ENCODE results near the gene IRGQ.

IRGQ gene

GRCh38 chr19:43546581-43546980 is 49.4 kb downstream of the IRGQ start:
- Histone ChIP-seq H3K36me3 (ENCODE audit: control insufficient read depth in 1 of 2, insufficient read depth in 2 of 2, low read length in 2 of 2) (peaks cover 19 to 43% of the 10 kb centered on the region in 2 donors), H3K27me3 (ENCODE audit: control insufficient read depth in 1 of 2, insufficient read depth in 2 of 2, low read length in 2 of 2) (no peaks in the 10 kb centered on the region), H3K27ac (ENCODE audit: low read depth, low read length) (no peak overlapping the region), H3K4me1 (ENCODE audit: control insufficient read depth in 1 of 2, insufficient read depth in 2 of 2, low read length in 2 of 2) (no peaks in the 10 kb centered on the region), H3K9ac (ENCODE audit: low read depth in 1 of 2, low read length in 2 of 2) (no peak overlapping the region), H3K4me3 (ENCODE audit: low read depth in 1 of 2, low read length in 2 of 2) (no peak overlapping the region), H3K9me3 (ENCODE audit: control insufficient read depth in 1 of 2, low read length in 2 of 2) (no peaks in the 10 kb centered on the region)

GRCh38 chr19:43545981-43546380 is 50.0 kb downstream of the IRGQ start:
- Histone ChIP-seq H3K36me3 (ENCODE audit: control insufficient read depth in 1 of 2, insufficient read depth in 2 of 2, low read length in 2 of 2) (peaks cover 13 to 38% of the 10 kb centered on the region in 2 donors), H3K4me3 (ENCODE audit: low read depth in 1 of 2, low read length in 2 of 2) (no peak overlapping the region), H3K9ac (ENCODE audit: low read depth in 1 of 2, low read length in 2 of 2) (no peak overlapping the region), H3K4me1 (ENCODE audit: control insufficient read depth in 1 of 2, insufficient read depth in 2 of 2, low read length in 2 of 2) (no peaks in the 10 kb centered on the region), H3K27me3 (ENCODE audit: control insufficient read depth in 1 of 2, insufficient read depth in 2 of 2, low read length in 2 of 2) (no peaks in the 10 kb centered on the region), H3K27ac (ENCODE audit: low read depth, low read length) (no peak overlapping the region), H3K9me3 (ENCODE audit: control insufficient read depth in 1 of 2, low read length in 2 of 2) (no peaks in the 10 kb centered on the region)

GRCh38 chr19:43545276-43545675 is 50.7 kb downstream of the IRGQ start:
- H3K4me1 ChIP-seq (ENCODE audit: control insufficient read depth in 1 of 2, insufficient read depth in 2 of 2, low read length in 2 of 2): no peaks in the 10 kb centered on the region
- no peaks in the 10 kb centered on the region for H3K27me3 ChIP-seq (ENCODE audit: control insufficient read depth in 1 of 2, insufficient read depth in 2 of 2, low read length in 2 of 2)
- H3K4me3 ChIP-seq (ENCODE audit: low read depth in 1 of 2, low read length in 2 of 2): no peak overlapping the region
- peaks cover 17 to 38% of the 10 kb centered on the region in 2 donors for H3K36me3 ChIP-seq (ENCODE audit: control insufficient read depth in 1 of 2, insufficient read depth in 2 of 2, low read length in 2 of 2)
- no peaks in the 10 kb centered on the region for H3K9me3 ChIP-seq (ENCODE audit: control insufficient read depth in 1 of 2, low read length in 2 of 2)
- no peak overlapping the region for H3K27ac ChIP-seq (ENCODE audit: low read depth, low read length)
- H3K9ac ChIP-seq (ENCODE audit: low read depth in 1 of 2, low read length in 2 of 2): no peak overlapping the region

GRCh38 chr19:43544077-43544476 is 51.9 kb downstream of the IRGQ start:
- Histone ChIP-seq H3K4me3 (ENCODE audit: low read depth in 1 of 2, low read length in 2 of 2) (no peak overlapping the region), H3K4me1 (ENCODE audit: control insufficient read depth in 1 of 2, insufficient read depth in 2 of 2, low read length in 2 of 2) (no peaks in the 10 kb centered on the region), H3K27ac (ENCODE audit: low read depth, low read length) (no peak overlapping the region), H3K9ac (ENCODE audit: low read depth in 1 of 2, low read length in 2 of 2) (no peak overlapping the region), H3K9me3 (ENCODE audit: control insufficient read depth in 1 of 2, low read length in 2 of 2) (peaks cover 0 to 2% of the 10 kb centered on the region in 2 donors), H3K27me3 (ENCODE audit: control insufficient read depth in 1 of 2, insufficient read depth in 2 of 2, low read length in 2 of 2) (no peaks in the 10 kb centered on the region), H3K36me3 (ENCODE audit: control insufficient read depth in 1 of 2, insufficient read depth in 2 of 2, low read length in 2 of 2) (peaks cover 21 to 45% of the 10 kb centered on the region in 2 donors)

- Histone ChIP-seq H3K9ac (ENCODE audit: low read depth in 1 of 2, low read length in 2 of 2) (no peak overlapping the region), H3K9me3 (ENCODE audit: control insufficient read depth in 1 of 2, low read length in 2 of 2) (peaks cover 0 to 7% of the 10 kb centered on the region in 2 donors), H3K4me1 (ENCODE audit: control insufficient read depth in 1 of 2, insufficient read depth in 2 of 2, low read length in 2 of 2) (no peaks in the 10 kb centered on the region), H3K4me3 (ENCODE audit: low read depth in 1 of 2, low read length in 2 of 2) (no peak overlapping the region), H3K27ac (ENCODE audit: low read depth, low read length) (no peak overlapping the region), H3K36me3 (ENCODE audit: control insufficient read depth in 1 of 2, insufficient read depth in 2 of 2, low read length in 2 of 2) (peaks cover 28 to 58% of the 10 kb centered on the region in 2 donors), H3K27me3 (ENCODE audit: control insufficient read depth in 1 of 2, insufficient read depth in 2 of 2, low read length in 2 of 2) (no peaks in the 10 kb centered on the region)
Observed at GRCh38 chr19:43541920-43542650, 53.8 kb downstream of the IRGQ start.

GRCh38 chr19:43540381-43540780 is 55.6 kb downstream of the IRGQ start:
- Histone ChIP-seq H3K27ac (ENCODE audit: low read depth, low read length) (no peak overlapping the region), H3K9ac (ENCODE audit: low read depth in 1 of 2, low read length in 2 of 2) (no peak overlapping the region), H3K4me1 (ENCODE audit: control insufficient read depth in 1 of 2, insufficient read depth in 2 of 2, low read length in 2 of 2) (no peaks in the 10 kb centered on the region), H3K27me3 (ENCODE audit: control insufficient read depth in 1 of 2, insufficient read depth in 2 of 2, low read length in 2 of 2) (no peaks in the 10 kb centered on the region), H3K4me3 (ENCODE audit: low read depth in 1 of 2, low read length in 2 of 2) (no peak overlapping the region), H3K36me3 (ENCODE audit: control insufficient read depth in 1 of 2, insufficient read depth in 2 of 2, low read length in 2 of 2) (peaks cover 27 to 54% of the 10 kb centered on the region in 2 donors), H3K9me3 (ENCODE audit: control insufficient read depth in 1 of 2, low read length in 2 of 2) (peaks cover 0 to 7% of the 10 kb centered on the region in 2 donors)

GRCh38 chr19:43538922-43539321 is 57.0 kb downstream of the IRGQ start:
- Histone ChIP-seq H3K9me3 (ENCODE audit: control insufficient read depth in 1 of 2, low read length in 2 of 2) (peaks cover 0 to 7% of the 10 kb centered on the region in 2 donors), H3K27me3 (ENCODE audit: control insufficient read depth in 1 of 2, insufficient read depth in 2 of 2, low read length in 2 of 2) (no peaks in the 10 kb centered on the region), H3K27ac (ENCODE audit: low read depth, low read length) (no peak overlapping the region), H3K4me1 (ENCODE audit: control insufficient read depth in 1 of 2, insufficient read depth in 2 of 2, low read length in 2 of 2) (peaks cover 0 to 4% of the 10 kb centered on the region in 2 donors), H3K36me3 (ENCODE audit: control insufficient read depth in 1 of 2, insufficient read depth in 2 of 2, low read length in 2 of 2) (peaks cover 18 to 43% of the 10 kb centered on the region in 2 donors), H3K4me3 (ENCODE audit: low read depth in 1 of 2, low read length in 2 of 2) (no peak overlapping the region), H3K9ac (ENCODE audit: low read depth in 1 of 2, low read length in 2 of 2) (no peak overlapping the region)

- Histone ChIP-seq H3K9ac (ENCODE audit: low read depth in 1 of 2, low read length in 2 of 2) (no peak overlapping the region), H3K27me3 (ENCODE audit: control insufficient read depth in 1 of 2, insufficient read depth in 2 of 2, low read length in 2 of 2) (no peaks in the 10 kb centered on the region), H3K27ac (ENCODE audit: low read depth, low read length) (no peak overlapping the region), H3K4me1 (ENCODE audit: control insufficient read depth in 1 of 2, insufficient read depth in 2 of 2, low read length in 2 of 2) (peaks cover 8 to 15% of the 10 kb centered on the region in 2 donors), H3K36me3 (ENCODE audit: control insufficient read depth in 1 of 2, insufficient read depth in 2 of 2, low read length in 2 of 2) (peaks cover 9 to 18% of the 10 kb centered on the region in 2 donors), H3K9me3 (ENCODE audit: control insufficient read depth in 1 of 2, low read length in 2 of 2) (peaks cover 0 to 7% of the 10 kb centered on the region in 2 donors), H3K4me3 (ENCODE audit: low read depth in 1 of 2, low read length in 2 of 2) (no peak overlapping the region)
Observed at GRCh38 chr19:43534816-43535761, 60.8 kb downstream of the IRGQ start.

Measured in duodenal mucosa (tissue), 2 donors.